Ascending aorta (tissue), 2 donors: ENCODE results near the gene SF3B1. TPM values are rescaled to one million over a fixed set of nuclear protein-coding genes. Genes with fewer than 3 reads are reported as not detected.

Experiments
- DNase-seq, 2 donors: peaks; one replicate each; pipeline ENCODE4 v3.0.0-alpha.2; 2019; ENCODE audit warnings: low spot score in 2 of 2
- H3K27ac ChIP-seq, 2 donors: fragments of 200-600 bp; sonication (generic); one replicate each; pipeline ENCODE4 v1.5.1; 2016 to 2017; ENCODE audit warnings: mild to moderate bottlenecking in 1 of 2
- H3K27me3 ChIP-seq: fragments of 200-600 bp; sonication (generic); one replicate; pipeline ENCODE4 v1.5.1; 2017
- H3K36me3 ChIP-seq, 2 donors: fragments of 200-600 bp; sonication (generic); one replicate each; pipeline ENCODE4 v1.5.1; 2016
- H3K4me1 ChIP-seq, 2 donors: fragments of 200-600 bp; sonication (generic); one replicate each; pipeline ENCODE4 v1.5.1; 2016 to 2017; ENCODE audit warnings: mild to moderate bottlenecking in 1 of 2
- H3K4me3 ChIP-seq, 2 donors: fragments of 200-600 bp; sonication (generic); one replicate each; pipeline ENCODE4 v1.5.1; 2016 to 2017; ENCODE audit warnings: mild to moderate bottlenecking in 1 of 2
- H3K9me3 ChIP-seq, 2 donors: fragments of 200-600 bp; sonication (generic); one replicate each; pipeline ENCODE4 v1.5.1; 2016
- intact Hi-C: fragments of 100-400 bp; cut with DNase I; formaldehyde crosslinking; loops from one replicate; pipeline ENCODE4 v1.15.1; 2023
- total RNA-seq: library from RNA; depleted of rRNA; stranded (reverse); fragments of >200 nt; gene quantifications from one replicate; pipeline ENCODE4 v1.1.0, GENCODE V29; 2016
- TF ChIP-seq, protein P1 (sequence below), 3 experiments: fragments of 200-600 bp in 2 of 3; fragments of 450-650 bp in 1 of 3; sonication (generic) in 2 of 3; IDR thresholded peaks; one replicate each; pipeline ENCODE4 v1.5.1; 2016 to 2019; ENCODE audit warnings: antibody characterized with exemption in 3 of 3, mild to moderate bottlenecking in 1 of 3, moderate library complexity in 1 of 3

SF3B1 gene
- total RNA-seq, 1 donor from 2014 or later, result 88.6 TPM

DNA sequence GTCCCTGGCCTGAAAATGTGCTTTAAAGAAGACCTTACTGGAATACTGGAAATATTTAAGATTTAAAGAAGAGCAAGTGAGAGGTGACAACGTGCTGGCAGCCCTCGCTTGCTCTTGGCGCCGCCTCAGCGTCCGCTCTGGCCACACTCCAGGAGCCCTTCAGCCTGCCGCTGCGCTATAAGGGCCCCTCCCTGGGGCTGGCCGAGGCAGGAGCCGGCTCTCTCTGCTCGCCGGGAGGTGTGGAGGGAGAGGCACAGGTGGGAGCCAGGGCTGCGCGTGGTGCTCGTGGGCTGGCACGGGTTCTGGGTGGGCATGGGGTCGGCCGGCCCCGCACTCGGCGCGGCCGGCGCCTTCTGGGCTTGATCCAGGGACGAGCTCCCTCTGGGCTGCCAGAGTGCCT lies 15.6 kb upstream of the SF3B1 start:
- intact Hi-C loops, result loop anchor here (5.0 to 10.0 kb wide), 3 partner anchors 224 to 813 kb away; partner anchors contain the start of genes CCDC150 and RFTN2
- no peaks in the 10 kb centered on the region for H3K36me3 ChIP-seq

DNA sequence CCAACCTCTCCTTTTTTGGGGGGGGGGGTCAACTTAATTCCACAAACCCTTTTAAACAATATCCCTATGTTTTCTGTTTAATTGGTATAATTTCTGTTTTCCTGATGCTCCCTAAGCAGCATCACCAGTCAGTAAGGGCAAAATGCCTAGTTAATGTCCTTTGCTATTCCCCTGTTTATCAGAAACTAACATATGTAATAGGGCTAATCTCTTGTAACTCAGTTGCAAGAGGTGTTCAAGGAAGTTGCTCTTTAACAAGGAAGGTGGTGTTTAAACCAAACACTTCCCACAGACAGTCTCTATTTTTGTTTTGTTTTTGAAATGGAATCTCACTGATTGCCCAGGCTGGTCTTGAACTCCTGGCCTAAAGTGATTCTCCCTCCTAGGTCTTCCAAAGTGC lies 12.0 kb upstream of the SF3B1 start:
- TF ChIP-seq, protein P1, sequence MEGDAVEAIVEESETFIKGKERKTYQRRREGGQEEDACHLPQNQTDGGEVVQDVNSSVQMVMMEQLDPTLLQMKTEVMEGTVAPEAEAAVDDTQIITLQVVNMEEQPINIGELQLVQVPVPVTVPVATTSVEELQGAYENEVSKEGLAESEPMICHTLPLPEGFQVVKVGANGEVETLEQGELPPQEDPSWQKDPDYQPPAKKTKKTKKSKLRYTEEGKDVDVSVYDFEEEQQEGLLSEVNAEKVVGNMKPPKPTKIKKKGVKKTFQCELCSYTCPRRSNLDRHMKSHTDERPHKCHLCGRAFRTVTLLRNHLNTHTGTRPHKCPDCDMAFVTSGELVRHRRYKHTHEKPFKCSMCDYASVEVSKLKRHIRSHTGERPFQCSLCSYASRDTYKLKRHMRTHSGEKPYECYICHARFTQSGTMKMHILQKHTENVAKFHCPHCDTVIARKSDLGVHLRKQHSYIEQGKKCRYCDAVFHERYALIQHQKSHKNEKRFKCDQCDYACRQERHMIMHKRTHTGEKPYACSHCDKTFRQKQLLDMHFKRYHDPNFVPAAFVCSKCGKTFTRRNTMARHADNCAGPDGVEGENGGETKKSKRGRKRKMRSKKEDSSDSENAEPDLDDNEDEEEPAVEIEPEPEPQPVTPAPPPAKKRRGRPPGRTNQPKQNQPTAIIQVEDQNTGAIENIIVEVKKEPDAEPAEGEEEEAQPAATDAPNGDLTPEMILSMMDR (IDR thresholded peaks at IDR 0.05), result no peak
- Histone ChIP-seq H3K36me3 (no peaks in the 10 kb centered on the region), H3K4me3 (no peak overlapping the region), H3K27ac (no peak overlapping the region), H3K9me3 (no peaks in the 10 kb centered on the region), H3K4me1 (no peaks in the 10 kb centered on the region), H3K27me3 (no peaks in the 10 kb centered on the region)
- no peak for DNase-seq
- intact Hi-C loops, result no loop called here

More for the DNA sequence above, 15.6 kb upstream of the SF3B1 start:
- Histone ChIP-seq H3K27me3 (no peaks in the 10 kb centered on the region), H3K9me3 (no peaks in the 10 kb centered on the region), H3K4me1 (peaks cover 9 to 17% of the 10 kb centered on the region in 2 donors), H3K27ac (no peak overlapping the region), H3K4me3 (no peak overlapping the region)
- TF ChIP-seq, protein P1 (IDR thresholded peaks at IDR 0.05), result no peak
- DNase-seq, result no peak

DNA sequence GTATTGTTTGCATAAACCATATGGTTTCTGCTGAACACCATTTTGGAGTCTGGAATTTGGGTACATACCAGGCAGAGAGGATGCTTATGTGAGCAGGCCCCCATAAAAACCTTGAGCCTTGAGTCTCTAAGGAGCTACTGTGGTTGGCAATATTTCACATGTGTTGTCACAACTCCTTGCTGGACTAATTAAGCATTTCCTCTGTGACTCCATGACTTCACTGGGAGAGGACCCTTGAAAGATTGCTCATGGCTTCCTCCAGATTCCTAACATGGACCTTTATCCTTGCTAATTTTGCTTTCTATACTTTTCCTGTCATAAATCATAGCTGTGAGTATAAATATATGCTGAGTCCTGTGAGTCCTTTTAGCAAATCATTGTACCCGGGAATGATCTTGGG lies 10.9 kb upstream of the SF3B1 start:
- no peak for DNase-seq
- Histone ChIP-seq H3K4me3 (no peak overlapping the region), H3K27ac (no peak overlapping the region), H3K9me3 (no peaks in the 10 kb centered on the region), H3K27me3 (no peaks in the 10 kb centered on the region), H3K4me1 (no peaks in the 10 kb centered on the region), H3K36me3 (no peaks in the 10 kb centered on the region)
- intact Hi-C loops, result no loop called here
- TF ChIP-seq, protein P1 (IDR thresholded peaks at IDR 0.05), result no peak

DNA sequence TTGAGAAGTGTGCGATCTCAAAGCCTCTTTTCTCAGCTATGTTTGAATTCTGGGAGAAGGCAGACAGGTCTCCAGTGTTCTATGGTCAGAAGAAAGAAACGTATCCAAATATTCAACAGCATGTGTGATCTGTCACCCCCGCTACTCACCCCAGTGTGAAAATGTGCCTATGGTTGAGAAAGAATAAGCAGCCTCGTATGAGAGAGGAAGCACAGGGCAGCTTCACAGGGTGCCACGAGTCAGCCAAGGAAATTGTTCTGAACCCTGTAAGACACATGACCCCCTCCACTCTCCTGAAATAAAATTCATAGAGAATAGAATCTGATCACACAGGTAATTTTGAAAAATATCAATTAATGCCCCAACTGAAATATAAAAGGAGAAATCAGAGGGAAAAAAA lies 8.0 kb upstream of the SF3B1 start:
- H3K4me3 ChIP-seq, result no peak overlapping the region
- TF ChIP-seq, protein P1 (IDR thresholded peaks at IDR 0.05), result no peak
- no peaks in the 10 kb centered on the region for H3K9me3 ChIP-seq
- no peak overlapping the region for H3K27ac ChIP-seq
- no peaks in the 10 kb centered on the region for H3K4me1 ChIP-seq
- H3K27me3 ChIP-seq, result no peaks in the 10 kb centered on the region
- DNase-seq, result no peak
- intact Hi-C loops, result no loop called here
- H3K36me3 ChIP-seq, result no peaks in the 10 kb centered on the region

DNA sequence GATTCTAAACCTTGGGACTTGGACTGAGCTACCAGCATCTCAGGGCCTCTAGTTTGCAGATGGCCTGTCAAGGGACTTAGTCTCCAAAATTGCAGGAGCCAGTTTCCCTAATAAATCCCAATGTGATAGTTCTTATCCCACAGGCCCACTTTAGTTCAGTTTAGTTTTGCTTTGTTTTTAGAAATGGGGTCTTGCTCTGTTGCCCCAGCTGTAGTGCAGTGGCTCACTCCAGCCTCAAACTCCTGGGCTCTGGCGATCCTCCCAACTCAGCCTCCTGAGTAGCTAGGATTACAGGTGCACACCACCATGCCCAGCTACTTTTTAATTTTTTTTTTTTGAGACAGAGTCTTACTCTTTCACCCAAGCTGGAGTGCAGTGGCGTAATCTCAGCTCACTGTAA lies 2.6 kb upstream of the SF3B1 start:
- intact Hi-C loops, result loop anchor here (10.0 kb wide), 2 partner anchors 337 to 803 kb away; partner anchors contain the start of gene CCDC150
- Histone ChIP-seq H3K27me3 (no peaks in the 10 kb centered on the region), H3K36me3 (no peaks in the 10 kb centered on the region), H3K9me3 (no peaks in the 10 kb centered on the region), H3K27ac (no peak overlapping the region), H3K4me3 (no peak overlapping the region), H3K4me1 (peaks cover 0 to 10% of the 10 kb centered on the region in 2 donors)
- TF ChIP-seq, protein P1 (IDR thresholded peaks at IDR 0.05), result no peak
- no peak for DNase-seq
